Smooth muscle cell (in vitro differentiated cells): ENCODE results near the gene MMP15. TPM values are rescaled to one million over a fixed set of nuclear protein-coding genes. Genes with fewer than 3 reads are reported as not detected.

Experiments
- DNase-seq: peaks from one replicate; lab custom pipeline; 2025; ENCODE audit not compliant: unreplicated experiment; lab: John Stamatoyannopoulos, UW
- H2AFZ ChIP-seq: fragments of 200-600 bp; sonication (generic); 2 replicates; pipeline ENCODE4 v1.6.0; 2016; ENCODE audit warnings: antibody characterized with exemption, low read depth, mild to moderate bottlenecking
- H3F3A ChIP-seq: fragments of 200-600 bp; sonication (generic); 2 replicates; pipeline ENCODE4 v1.6.0; 2017; ENCODE audit warnings: antibody characterized with exemption, low read depth
- H3K27ac ChIP-seq: fragments of 200-600 bp; sonication (generic); 2 replicates; pipeline ENCODE4 v1.5.1; 2016; ENCODE audit warnings: low read depth, mild to moderate bottlenecking
- H3K27me3 ChIP-seq: fragments of 200-600 bp; sonication (generic); 2 replicates; pipeline ENCODE4 v1.6.1; 2016; ENCODE audit warnings: low read depth, mild to moderate bottlenecking
- H3K36me3 ChIP-seq: fragments of 200-600 bp; sonication (generic); 2 replicates; pipeline ENCODE4 v1.5.1; 2016; ENCODE audit warnings: low read depth
- H3K4me1 ChIP-seq: fragments of 200-600 bp; sonication (generic); 2 replicates; pipeline ENCODE4 v1.5.1; 2016; ENCODE audit warnings: low read depth
- H3K4me2 ChIP-seq: fragments of 200-600 bp; sonication (generic); 2 replicates; pipeline ENCODE4 v1.6.0; 2016; ENCODE audit warnings: mild to moderate bottlenecking
- H3K4me3 ChIP-seq: fragments of 200-600 bp; sonication (generic); 2 replicates; pipeline ENCODE4 v1.5.1; 2016; ENCODE audit warnings: mild to moderate bottlenecking
- H3K79me2 ChIP-seq: fragments of 200-600 bp; sonication (generic); 2 replicates; pipeline ENCODE4 v1.6.0; 2016; ENCODE audit warnings: low read depth, mild to moderate bottlenecking
- H3K9ac ChIP-seq: fragments of 200-600 bp; sonication (generic); 2 replicates; pipeline ENCODE4 v1.6.0; 2016; ENCODE audit warnings: low read depth
- H3K9me3 ChIP-seq: fragments of 200-600 bp; sonication (generic); replicated peaks from 2 replicates; pipeline ENCODE4 v1.5.1; 2016; ENCODE audit warnings: low read depth
- H4K20me1 ChIP-seq: fragments of 200-600 bp; sonication (generic); 2 replicates; pipeline ENCODE4 v1.6.0; 2016; ENCODE audit warnings: low read depth
- WGBS: methylation state at CpG from one replicate; pipeline ENCODE4 v1.1.7; 2016; ENCODE audit warnings: low lambda C conversion rate; 5-methylcytosine and 5-hydroxymethylcytosine counted together
- polyA plus RNA-seq: library from polyadenylated mRNA; unstranded; fragments of >200 nt; fragmentation: Nextera tagmentation; extraction: Ambion mirVana; gene quantifications from 2 replicates; pipeline ENCODE4 v1.2.1, GENCODE V29; 2016
- total RNA-seq: library from RNA; depleted of rRNA; stranded (reverse); fragments of >200 nt; gene quantifications from 2 replicates; pipeline ENCODE4 v1.2.3, GENCODE V29; 2014
- TF ChIP-seq, protein P1 (sequence below): fragments of 200-600 bp; sonication (generic); IDR thresholded peaks from 2 replicates; pipeline ENCODE4 v1.5.1; 2017; ENCODE audit warnings: borderline replicate concordance, mild to moderate bottlenecking, antibody characterized with exemption; ENCODE audit not compliant: insufficient read depth, poor library complexity, severe bottlenecking

Gene MMP15
- total and polyA plus RNA-seq, 2 experiments from 2014 or later, result 2.3 to 5.2 TPM

GRCh38 chr16:57993438-57993837 lies 32.1 kb upstream of the MMP15 start:
- H3K79me2 ChIP-seq, result no peaks in the 10 kb centered on the region
- no peak overlapping the region for H3K4me2 ChIP-seq
- H3K4me1 ChIP-seq, result peaks cover 5% of the 10 kb centered on the region
- H3K27ac ChIP-seq, result peak overlapping the region; percentile 55
- DNase-seq, result no peak
- no peaks in the 10 kb centered on the region for H3K36me3 ChIP-seq
- no peaks in the 10 kb centered on the region for H3K9me3 ChIP-seq
- H4K20me1 ChIP-seq, result peaks cover 7% of the 10 kb centered on the region
- peak overlapping the region; percentile 45 for H3K9ac ChIP-seq
- no peak overlapping the region for H3K4me3 ChIP-seq
- WGBS, result 85% methylated on average over 8 of the region's 8 CpGs
- no peaks in the 10 kb centered on the region for H3K27me3 ChIP-seq
- no peak overlapping the region for H2AFZ ChIP-seq
- H3F3A ChIP-seq, result no peaks in the 10 kb centered on the region
- TF ChIP-seq, protein P1, sequence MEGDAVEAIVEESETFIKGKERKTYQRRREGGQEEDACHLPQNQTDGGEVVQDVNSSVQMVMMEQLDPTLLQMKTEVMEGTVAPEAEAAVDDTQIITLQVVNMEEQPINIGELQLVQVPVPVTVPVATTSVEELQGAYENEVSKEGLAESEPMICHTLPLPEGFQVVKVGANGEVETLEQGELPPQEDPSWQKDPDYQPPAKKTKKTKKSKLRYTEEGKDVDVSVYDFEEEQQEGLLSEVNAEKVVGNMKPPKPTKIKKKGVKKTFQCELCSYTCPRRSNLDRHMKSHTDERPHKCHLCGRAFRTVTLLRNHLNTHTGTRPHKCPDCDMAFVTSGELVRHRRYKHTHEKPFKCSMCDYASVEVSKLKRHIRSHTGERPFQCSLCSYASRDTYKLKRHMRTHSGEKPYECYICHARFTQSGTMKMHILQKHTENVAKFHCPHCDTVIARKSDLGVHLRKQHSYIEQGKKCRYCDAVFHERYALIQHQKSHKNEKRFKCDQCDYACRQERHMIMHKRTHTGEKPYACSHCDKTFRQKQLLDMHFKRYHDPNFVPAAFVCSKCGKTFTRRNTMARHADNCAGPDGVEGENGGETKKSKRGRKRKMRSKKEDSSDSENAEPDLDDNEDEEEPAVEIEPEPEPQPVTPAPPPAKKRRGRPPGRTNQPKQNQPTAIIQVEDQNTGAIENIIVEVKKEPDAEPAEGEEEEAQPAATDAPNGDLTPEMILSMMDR, result no peak

DNA sequence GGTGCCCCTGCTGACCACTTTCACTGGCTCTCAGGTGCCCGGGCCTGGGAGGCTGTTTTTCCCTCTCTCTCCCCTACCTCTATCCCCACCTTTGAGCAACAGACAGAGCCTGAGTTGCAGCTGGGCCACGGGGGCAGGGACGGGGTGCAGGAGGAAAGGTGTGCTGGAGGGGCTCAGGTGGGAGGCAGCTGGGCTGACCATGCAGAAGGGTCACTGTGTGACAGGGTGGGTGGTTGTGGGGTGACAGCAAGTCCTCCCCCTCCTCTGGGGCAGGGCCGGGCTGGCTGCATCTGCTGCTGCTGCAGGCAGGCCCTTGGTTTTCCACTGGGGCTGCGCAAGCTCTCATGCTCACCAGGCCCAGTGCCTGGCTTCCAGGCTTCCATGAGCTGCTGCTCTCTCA lies 31.7 kb upstream of the MMP15 start:
- Histone ChIP-seq H3K4me2 (no peak overlapping the region), H3K27me3 (no peaks in the 10 kb centered on the region), H3K79me2 (no peaks in the 10 kb centered on the region), H4K20me1 (peaks cover 11% of the 10 kb centered on the region), H3K27ac (no peak overlapping the region), H3K36me3 (no peaks in the 10 kb centered on the region), H3F3A (no peaks in the 10 kb centered on the region), H3K9ac (no peak overlapping the region), H2AFZ (no peak overlapping the region), H3K4me1 (peaks cover 5% of the 10 kb centered on the region), H3K9me3 (no peaks in the 10 kb centered on the region), H3K4me3 (no peak overlapping the region)
- no peak for DNase-seq
- 94% methylated on average over 5 of the region's 5 CpGs for WGBS
- TF ChIP-seq, protein P1, result no peak

GRCh38 chr16:57994361-57994760 lies 31.2 kb upstream of the MMP15 start:
- Histone ChIP-seq H3K4me1 (peaks cover 9% of the 10 kb centered on the region), H3K9me3 (no peaks in the 10 kb centered on the region), H3K9ac (no peak overlapping the region), H4K20me1 (peaks cover 16% of the 10 kb centered on the region), H3K4me3 (no peak overlapping the region), H2AFZ (no peak overlapping the region), H3K27me3 (no peaks in the 10 kb centered on the region), H3K36me3 (no peaks in the 10 kb centered on the region), H3K79me2 (no peaks in the 10 kb centered on the region), H3K4me2 (no peak overlapping the region), H3K27ac (no peak overlapping the region), H3F3A (no peaks in the 10 kb centered on the region)
- 100% methylated on average over 4 of the region's 4 CpGs for WGBS
- no peak for DNase-seq
- TF ChIP-seq, protein P1, result no peak

DNA sequence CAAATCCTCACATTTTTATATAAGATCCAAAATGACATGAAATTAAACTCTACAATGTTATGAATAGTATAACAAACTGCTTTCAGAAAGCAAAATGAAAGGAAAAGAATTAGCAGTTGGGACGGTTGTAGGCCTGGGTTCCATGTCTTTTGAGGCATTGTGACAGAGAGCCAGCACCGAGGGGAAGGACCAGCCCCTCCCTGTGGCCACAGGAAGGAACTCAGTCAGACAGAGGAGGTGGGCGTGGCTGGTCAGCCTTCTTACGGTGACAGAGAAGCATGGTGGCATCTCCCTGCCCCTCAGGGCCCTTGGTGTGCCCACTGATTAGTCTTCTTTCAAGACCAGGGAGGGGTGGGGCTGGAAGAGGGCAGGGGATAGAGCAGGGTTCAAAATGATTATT lies 30.8 kb upstream of the MMP15 start:
- H3K4me2 ChIP-seq, result no peak overlapping the region
- no peaks in the 10 kb centered on the region for H3K9me3 ChIP-seq
- H3K27ac ChIP-seq, result no peak overlapping the region
- no peaks in the 10 kb centered on the region for H3K79me2 ChIP-seq
- no peak overlapping the region for H2AFZ ChIP-seq
- no peaks in the 10 kb centered on the region for H3F3A ChIP-seq
- H3K4me1 ChIP-seq, result peaks cover 14% of the 10 kb centered on the region
- H3K9ac ChIP-seq, result no peak overlapping the region
- H4K20me1 ChIP-seq, result peaks cover 18% of the 10 kb centered on the region
- no peak overlapping the region for H3K4me3 ChIP-seq
- 41% methylated on average over 4 of the region's 4 CpGs for WGBS
- TF ChIP-seq, protein P1, result peak; percentile 31
- H3K27me3 ChIP-seq, result no peaks in the 10 kb centered on the region
- no peak for DNase-seq
- no peaks in the 10 kb centered on the region for H3K36me3 ChIP-seq
